Pancreas (tissue), 10 donors: Measurements from ENCODE around the gene HHATL. TPM values are rescaled to one million over a fixed set of nuclear protein-coding genes. Genes with fewer than 3 reads are reported as not detected.
A peak's percentile ranks its signal among the peaks of the same experiment; 100 is the strongest.

Source experiments
- ATAC-seq, 4 donors: fragments of 200-7000 bp; cut with Tn5 transposase; one replicate each; pipeline versions ENCODE4 v1.8.0 to v1.9.1; 2020; ENCODE audit warnings: mild to moderate bottlenecking in 4 of 4, moderate library complexity in 4 of 4
- DNase-seq, 6 donors: peaks; one replicate each; pipeline ENCODE4 v3.0.0-alpha.2; 2020
- FAIRE-seq: peaks from 2 replicates; lab custom pipeline; 2012; peaks lifted over from hg19 to GRCh38; lab: Jason Lieb, UNC
- H3K27ac ChIP-seq, 4 donors: fragments of 200-600 bp; sonication (generic); 1 replicate in 3 of 4; 2 replicates in 1 of 4; pipeline versions ENCODE4 v1.5.0 to v1.8.0; 2020
- H3K27me3 ChIP-seq, 4 donors: fragments of 200-600 bp; one replicate each; pipeline ENCODE4 v1.8.0; 2021
- H3K36me3 ChIP-seq, 3 donors: fragments of 200-600 bp; sonication (generic) in 1 of 3; one replicate each; pipeline versions ENCODE4 v1.5.0 to v1.8.0; 2020 to 2021
- H3K4me1 ChIP-seq, 3 donors: fragments of 200-600 bp; one replicate each; pipeline ENCODE4 v1.8.0; 2021
- H3K4me3 ChIP-seq, 4 donors: fragments of 200-600 bp; sonication (generic) in 2 of 4; one replicate each; pipeline versions ENCODE4 v1.5.0 to v1.8.0; 2020 to 2021
- H3K9me3 ChIP-seq, 4 donors: fragments of 200-600 bp; one replicate each; pipeline ENCODE4 v1.8.0; 2021
- CTCF ChIP-seq, 4 donors: fragments of 200-600 bp; sonication (generic) in 3 of 4; IDR thresholded peaks; one replicate each; pipeline versions ENCODE4 v1.5.0 to v1.8.0; 2021; ENCODE audit warnings: antibody characterized with exemption in 4 of 4
- WGBS, 2 donors: extraction: QIAGEN DNeasy Blood & Tissue Kit; methylation state at CpG; one replicate each; pipeline ENCODE4 v1.1.7; 2013; 5-methylcytosine and 5-hydroxymethylcytosine counted together
- intact Hi-C, 3 donors: fragments of 100-400 bp; cut with DNase I; formaldehyde crosslinking; loops; one replicate each; pipeline versions ENCODE4 v1.11.1 to v1.14.2; 2022
- polyA plus RNA-seq, 2 donors: library from polyadenylated mRNA; stranded (reverse); fragments of 200-250 nt; gene quantifications; one replicate each; pipeline ENCODE4 v1.2.3, GENCODE V29; 2013
- total RNA-seq, 6 donors: library from RNA; stranded (reverse); fragmentation: NEBNext Ultra II Directional in 4 of 6; extraction: Animal tissue kit (Norgen Biotek cat#: 25700) in 4 of 6; gene quantifications; one replicate each; pipeline versions ENCODE4 v1.2.1 to v1.2.4, GENCODE V29; 2021 to 2023
- donor health status: healthy with polysubstance abuse.
- donor health status: DM: no; HTN: no; CAD: no; lungs with moderate emphysema.
- donor health status: DM: no; HTN: no; CAD: no.
- donor health status: control.
- donor health status: control.
- donor health status: Bipolar disorder and iron deficiency.
- donor health status: DM: yes; HTN: yes; CAD: no.
- donor health status: DM: no; HTN: no; CAD: no.
- donor health status: DM: no; HTN: no; CAD: no.
- donor health status: DM: yes; HTN: yes; CAD: no.

The HHATL gene
- total and polyA plus RNA-seq, 8 donors: 0.42 to 17.8 (median 2.4) TPM; not detected in 1

GRCh38 chr3:42652611-42653302, 49.8 kb downstream of the HHATL start:
- FAIRE-seq (no peak), DNase-seq (peak; percentile 44 to 76 (median 67)), ATAC-seq (peak; percentile 32 to 81 (median 59))
- Histone ChIP-seq H3K4me1 (peaks cover 0 to 18% (median 6%) of the 10 kb centered on the region in 3 donors), H3K4me3 (peak overlapping the region in 3 of 4 donors; percentile 59 to 84 (median 76)), H3K27ac (peak overlapping the region; percentile 22 to 70 (median 52)), H3K36me3 (peaks cover 0 to 6% (median 2%) of the 10 kb centered on the region in 3 donors), H3K27me3 (no peaks in the 10 kb centered on the region), H3K9me3 (no peaks in the 10 kb centered on the region)
- WGBS, 2 donors: 34 to 38% methylated on average over 7 of the region's 7 CpGs
- intact Hi-C loops: no loop called here
- no peak for TF ChIP-seq CTCF (IDR thresholded peaks at IDR 0.05)

- Histone ChIP-seq H3K9me3 (no peaks in the 10 kb centered on the region), H3K27me3 (no peaks in the 10 kb centered on the region), H3K4me1 (peaks cover 0 to 18% (median 6%) of the 10 kb centered on the region in 3 donors), H3K36me3 (peaks cover 0 to 7% (median 6%) of the 10 kb centered on the region in 3 donors), H3K4me3 (peak overlapping the region in 2 of 4 donors; percentile 76 to 84), H3K27ac (peak overlapping the region; percentile 22 to 70 (median 52))
- intact Hi-C loops: no loop called here
- DNase-seq (peak in 1 of 6 donors; percentile 49), FAIRE-seq (no peak), ATAC-seq (no peak)
- 65 to 79% methylated on average over 1 of the region's 1 CpG for WGBS, 2 donors
- no peak for TF ChIP-seq CTCF (IDR thresholded peaks at IDR 0.05)
Measured at GRCh38 chr3:42652251-42652610, 50.4 kb downstream of the HHATL start.

- Histone ChIP-seq H3K27ac (peak overlapping the region in 1 of 4 donors; percentile 22), H3K4me1 (peaks cover 0 to 18% (median 6%) of the 10 kb centered on the region in 3 donors), H3K4me3 (no peak overlapping the region), H3K9me3 (no peaks in the 10 kb centered on the region), H3K36me3 (peaks cover 0 to 7% (median 6%) of the 10 kb centered on the region in 3 donors), H3K27me3 (no peaks in the 10 kb centered on the region)
- FAIRE-seq: no peak
- WGBS, 2 donors: 85 to 91% methylated on average over 9 of the region's 9 CpGs
- TF ChIP-seq CTCF (IDR thresholded peaks at IDR 0.05): no peak
- DNase-seq: no peak
- ATAC-seq: no peak
- intact Hi-C loops: no loop called here
Measured at GRCh38 chr3:42651248-42652091, 51.1 kb downstream of the HHATL start.

- intact Hi-C loops: no loop called here
- DNase-seq (no peak), FAIRE-seq (no peak), ATAC-seq (no peak)
- no peaks in the 10 kb centered on the region for H3K9me3 ChIP-seq
- no peaks in the 10 kb centered on the region for H3K27me3 ChIP-seq
- no peak overlapping the region for H3K27ac ChIP-seq
- H3K4me3 ChIP-seq: no peak overlapping the region
- no peak for TF ChIP-seq CTCF (IDR thresholded peaks at IDR 0.05)
- H3K4me1 ChIP-seq: peaks cover 0 to 15% (median 6%) of the 10 kb centered on the region in 3 donors
- H3K36me3 ChIP-seq: peaks cover under 1 to 23% (median 6%) of the 10 kb centered on the region in 3 donors
- 78 to 84% methylated on average over 4 of the region's 4 CpGs for WGBS, 2 donors
Measured at GRCh38 chr3:42649783-42650182, 52.8 kb downstream of the HHATL start.
